K562 (cell line): ENCODE results near the gene PPAT. TPM values are rescaled to one million over a fixed set of nuclear protein-coding genes. Genes with fewer than 3 reads are reported as not detected.
A peak's percentile ranks its signal among the peaks of the same experiment; 100 is the strongest.

ENCODE experiments used
- ATAC-seq: fragments of 200-7000 bp; cut with Tn5 transposase; 3 replicates; pipeline ENCODE4 v1.9.1; 2020; ENCODE audit warnings: moderate library complexity
- BruUV-seq: library from RNA; stranded (reverse); fragments of 400-500 nt; replicated peaks from 2 replicates; lab custom pipeline; 2021; lab: Mats Ljungman, UMichigan
- CTCF ChIA-PET: fragments of 300-600 bp; formaldehyde crosslinking; extraction: SDS; loops from one replicate; lab custom pipeline; 2021; ENCODE audit warnings: low intra/inter-chr PET ratio; lab: Yijun Ruan, JAX
- POLR2A ChIA-PET: fragments of 300-600, 350-650 bp; sonication (Branson Sonifier 250); formaldehyde crosslinking; extraction: SDS; loops from one replicate; lab custom pipeline; 2021; ENCODE audit warnings: antibody characterized with exemption, inconsistent platforms; lab: Yijun Ruan, JAX
- DNase-seq, 4 experiments: peaks; one replicate each; pipeline versions ENCODE4 v3.0.0 to v3.0.0-alpha.2; 2011 to 2018; ENCODE audit warnings: low spot score in 3 of 4, mixed read lengths in 3 of 4; ENCODE audit errors: extremely low read depth in 1 of 4
- FAIRE-seq: peaks from 2 replicates; lab custom pipeline; 2011; peaks lifted over from hg19 to GRCh38; lab: Jason Lieb, UNC
- H2AFZ ChIP-seq: 2 replicates; pipeline ENCODE4 v1.6.0; 2011; ENCODE audit warnings: low read depth, low read length, control low read depth, inconsistent platforms
- H3K27ac ChIP-seq: fragments of 200-600 bp; 3 replicates; pipeline ENCODE4 v1.8.0; 2011; ENCODE audit warnings: low read depth, mild to moderate bottlenecking, control low read depth, inconsistent platforms, low read length, moderate library complexity, mixed read lengths; ENCODE audit errors: extremely low read depth
- H3K27me3 ChIP-seq, 2 experiments: fragments of 300-600 bp in 1 of 2; 2 replicates in 1 of 2; 3 replicates in 1 of 2; pipeline versions ENCODE4 v1.6.0 to v1.8.0; 2011; ENCODE audit warnings: inconsistent platforms in 2 of 2, low read length in 2 of 2, mild to moderate bottlenecking in 1 of 2, mixed read lengths in 1 of 2, moderate library complexity in 1 of 2; ENCODE audit not compliant: control insufficient read depth in 2 of 2, insufficient read depth in 2 of 2
- H3K36me3 ChIP-seq: fragments of 300-600 bp; 3 replicates; pipeline ENCODE4 v1.8.0; 2011; ENCODE audit warnings: mild to moderate bottlenecking, low read length, inconsistent platforms; ENCODE audit not compliant: control insufficient read depth, insufficient read depth
- H3K4me1 ChIP-seq, 2 experiments: fragments of 200-600 bp in 1 of 2; replicated peaks in 1 of 2; 2 replicates in 1 of 2; 3 replicates in 1 of 2; pipeline versions ENCODE4 v1.5.1 to v1.8.0; 2011; ENCODE audit warnings: inconsistent platforms in 2 of 2, low read length in 2 of 2, mild to moderate bottlenecking in 1 of 2, mixed read lengths in 1 of 2, moderate library complexity in 1 of 2; ENCODE audit not compliant: control insufficient read depth in 2 of 2, insufficient read depth in 2 of 2
- H3K4me2 ChIP-seq: 2 replicates; pipeline ENCODE4 v1.6.1; 2011; ENCODE audit warnings: low read length, control low read depth, inconsistent platforms, mixed read lengths; ENCODE audit not compliant: insufficient read depth
- H3K4me3 ChIP-seq: fragments of 200-600 bp; sonication (generic), shearing (Covaris generic); 2 replicates; pipeline ENCODE4 v1.5.1; 2016; ENCODE audit warnings: control low read depth, inconsistent platforms
- H3K79me2 ChIP-seq: fragments of 200-600 bp; 3 replicates; pipeline ENCODE4 v1.8.0; 2011; ENCODE audit warnings: low read length, inconsistent platforms; ENCODE audit not compliant: control insufficient read depth, insufficient read depth
- H3K9ac ChIP-seq, 2 experiments: 2 replicates each; pipeline versions ENCODE4 v1.6.0 to v1.6.1; 2011; ENCODE audit warnings: low read depth in 2 of 2, low read length in 2 of 2, control low read depth in 1 of 2, inconsistent platforms in 1 of 2, mild to moderate bottlenecking in 1 of 2, mixed read lengths in 1 of 2; ENCODE audit not compliant: insufficient read depth in 1 of 2
- H3K9me1 ChIP-seq: one replicate; pipeline ENCODE4 v1.6.0; 2011; ENCODE audit warnings: inconsistent platforms, mild to moderate bottlenecking, low read length, moderate library complexity; ENCODE audit not compliant: control insufficient read depth, insufficient read depth
- H3K9me3 ChIP-seq: replicated peaks from 2 replicates; pipeline ENCODE4 v1.5.1; 2011; ENCODE audit warnings: low read depth, low read length, inconsistent platforms; ENCODE audit not compliant: control insufficient read depth, insufficient read depth
- H4K20me1 ChIP-seq: replicated peaks from 2 replicates; pipeline ENCODE4 v1.6.1; 2011; ENCODE audit warnings: low read length, inconsistent platforms, mixed read lengths; ENCODE audit not compliant: control insufficient read depth, insufficient read depth
- BRD9 ChIP-seq: fragments of 450-650 bp; IDR thresholded peaks from 2 replicates; pipeline ENCODE4 v1.6.1; 2018; ENCODE audit warnings: low read depth; ENCODE audit not compliant: partially characterized antibody
- CCAR2 ChIP-seq: fragments of 200-400 bp; formaldehyde crosslinking; IDR thresholded peaks from 2 replicates; pipeline ENCODE4 v1.6.1; 2017; ENCODE audit warnings: mild to moderate bottlenecking, low read depth, low read length
- ETS2 ChIP-seq: IDR thresholded peaks from 2 replicates; pipeline ENCODE4 v1.6.1; 2016; ENCODE audit warnings: borderline replicate concordance, missing genetic modification characterization, mild to moderate bottlenecking, moderate library complexity, missing compliant biosample characterization; ENCODE audit not compliant: poor library complexity, severe bottlenecking
- GATA2 ChIP-seq: sonication (generic); formaldehyde crosslinking; IDR thresholded peaks from 2 replicates; pipeline ENCODE4 v1.4.0; 2020; ENCODE audit warnings: mild to moderate bottlenecking, missing genetic modification reagents
- GATAD2B ChIP-seq: fragments of 450-650 bp; IDR thresholded peaks from 2 replicates; pipeline ENCODE4 v1.6.1; 2017; ENCODE audit warnings: mild to moderate bottlenecking, borderline replicate concordance
- NFYB ChIP-seq: IDR thresholded peaks from 2 replicates; pipeline ENCODE4 v1.6.1; 2011; ENCODE audit warnings: mild to moderate bottlenecking, moderate library complexity; ENCODE audit not compliant: insufficient read length; ENCODE audit errors: extremely low read depth
- OTX1 ChIP-seq: fragments of 450-650 bp; formaldehyde crosslinking; IDR thresholded peaks from 2 replicates; pipeline ENCODE4 v1.4.0; 2022; ENCODE audit warnings: mild to moderate bottlenecking
- RBM25 ChIP-seq: fragments of 200-400 bp; formaldehyde crosslinking; IDR thresholded peaks from 2 replicates; pipeline ENCODE4 v1.6.1; 2018; ENCODE audit warnings: low read length, low read depth, moderate library complexity; ENCODE audit not compliant: severe bottlenecking
- ZNF146 ChIP-seq: IDR thresholded peaks from one replicate; pipeline ENCODE4 v1.6.1; 2018; ENCODE audit warnings: missing compliant biosample characterization; ENCODE audit not compliant: unreplicated experiment
- ZNF212 ChIP-seq: fragments of 450-650 bp; formaldehyde crosslinking; IDR thresholded peaks from 2 replicates; pipeline ENCODE4 v1.4.0; 2020; ENCODE audit warnings: mild to moderate bottlenecking
- ZNF217 ChIP-seq: sonication (generic); formaldehyde crosslinking; IDR thresholded peaks from 2 replicates; pipeline ENCODE4 v1.8.0; 2022; ENCODE audit warnings: mild to moderate bottlenecking, missing genetic modification reagents
- ZNF23 ChIP-seq: fragments of 250-450 bp; sonication (Bioruptor Pico); IDR thresholded peaks from 2 replicates; pipeline ENCODE4 v1.4.0; 2020; ENCODE audit warnings: mild to moderate bottlenecking
- ZNF551 ChIP-seq: fragments of 250-450 bp; sonication (Bioruptor Pico); IDR thresholded peaks from 2 replicates; pipeline ENCODE4 v1.5.0; 2021; ENCODE audit warnings: mild to moderate bottlenecking, moderate library complexity
- WGBS: fragments of 100-300 bp; shearing (Covaris generic); methylation state at CpG from one replicate; pipeline ENCODE4 v1.1.6; 2016; ENCODE audit warnings: low coverage, mixed read lengths; ENCODE audit not compliant: insufficient coverage; ENCODE audit errors: missing lambda C conversion rate; 5-methylcytosine and 5-hydroxymethylcytosine counted together
- in situ Hi-C: fragments of 300-500 bp; cut with MboI; formaldehyde crosslinking; loops from 4 replicates; pipeline ENCODE4 v1.15.0; 2018; ENCODE audit warnings: inconsistent platforms, mixed read lengths
- intact Hi-C: fragments of 100-400 bp; cut with micrococcal nuclease; formaldehyde crosslinking; loops from 2 replicates; pipeline ENCODE4 v1.14.2; 2022
- polyA plus RNA-seq, 8 experiments: library from polyadenylated mRNA; depleted of rRNA in 4 of 8; stranded (reverse) in 5 of 8; unstranded in 3 of 8; fragments of >200 nt; fragmentation: Nextera tagmentation in 2 of 8; fragmentation: Illumina TruSeq in 1 of 8; extraction: Ambion mirVana in 2 of 8; extraction: Trizol in 1 of 8; gene quantifications; 2 replicates each; pipeline versions ENCODE4 v1.2.1 to v1.2.3, GENCODE V29; 2011 to 2014; ENCODE audit warnings: inconsistent platforms in 1 of 8, missing spikeins in 1 of 8
- total RNA-seq, 7 experiments: library from RNA; depleted of rRNA in 6 of 7; stranded (reverse); fragments of >200 nt in 6 of 7; fragmentation: Illumina TruSeq in 2 of 7; extraction: Trizol in 2 of 7; gene quantifications; 2 replicates each; pipeline versions ENCODE4 v1.2.1 to v1.2.3, GENCODE V29; 2011 to 2021; ENCODE audit warnings: low replicate concordance in 1 of 7
- TF ChIP-seq, protein P1 (sequence below): fragments of 250-450 bp; sonication (Bioruptor Pico); IDR thresholded peaks from 2 replicates; pipeline ENCODE4 v1.8.0; 2022; ENCODE audit warnings: inconsistent platforms
- TF ChIP-seq, protein P2 (sequence below), 2 experiments: fragments of 450-650 bp; IDR thresholded peaks; 2 replicates each; pipeline ENCODE4 v1.6.1; 2018; ENCODE audit warnings: mild to moderate bottlenecking in 2 of 2, low read depth in 1 of 2; ENCODE audit not compliant: partially characterized antibody in 2 of 2

Gene PPAT
- total and polyA plus RNA-seq, 9 of the 15 experiments (the other 6 are each of a cell fraction or from before 2014, with no cell fraction given): 36.2 to 75.8 (median 55.5) TPM

- TF ChIP-seq GATAD2B (no peak), ZNF551 (CRISPR knock-in tag) (no peak), ZNF217 (no peak), BRD9 (no peak), CCAR2 (no peak)
- TF ChIP-seq, protein P1, sequence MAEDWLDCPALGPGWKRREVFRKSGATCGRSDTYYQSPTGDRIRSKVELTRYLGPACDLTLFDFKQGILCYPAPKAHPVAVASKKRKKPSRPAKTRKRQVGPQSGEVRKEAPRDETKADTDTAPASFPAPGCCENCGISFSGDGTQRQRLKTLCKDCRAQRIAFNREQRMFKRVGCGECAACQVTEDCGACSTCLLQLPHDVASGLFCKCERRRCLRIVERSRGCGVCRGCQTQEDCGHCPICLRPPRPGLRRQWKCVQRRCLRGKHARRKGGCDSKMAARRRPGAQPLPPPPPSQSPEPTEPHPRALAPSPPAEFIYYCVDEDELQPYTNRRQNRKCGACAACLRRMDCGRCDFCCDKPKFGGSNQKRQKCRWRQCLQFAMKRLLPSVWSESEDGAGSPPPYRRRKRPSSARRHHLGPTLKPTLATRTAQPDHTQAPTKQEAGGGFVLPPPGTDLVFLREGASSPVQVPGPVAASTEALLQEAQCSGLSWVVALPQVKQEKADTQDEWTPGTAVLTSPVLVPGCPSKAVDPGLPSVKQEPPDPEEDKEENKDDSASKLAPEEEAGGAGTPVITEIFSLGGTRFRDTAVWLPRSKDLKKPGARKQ: no peak
Observed at GRCh38 chr4:56467284-56468096, 32.1 kb upstream of the PPAT start, which contains the start of gene SRP72 (continued).

- Histone ChIP-seq H3K4me3 (peak overlapping the region; percentile 95), H3K9me3 (no peaks in the 10 kb centered on the region), H4K20me1 (peaks cover 4% of the 10 kb centered on the region; the same call in 1 of the 2 replicates), H3K79me2 (peaks cover 83% of the 10 kb centered on the region), H3K4me1 (peaks cover 0 to 15% of the 10 kb centered on the region in 2 experiments; a peak in 3 of 5 replicates), H3K36me3 (peaks cover 55% of the 10 kb centered on the region), H2AFZ (peak overlapping the region; percentile 91), H3K9ac (peak overlapping the region; percentile 97 to 100), H3K27ac (peak overlapping the region; percentile 99), H3K4me2 (peak overlapping the region; percentile 97), H3K27me3 (no peaks in the 10 kb centered on the region), H3K9me1 (no peaks in the 10 kb centered on the region)
- FAIRE-seq (no peak), ATAC-seq (no peak), DNase-seq (peak in 2 of 4 experiments; percentile 17)
- POLR2A ChIA-PET: interaction anchor here (0.6 to 3.7 kb wide), 16 partner anchors 9 to 518 kb away, joined by 3 to 47 read pairs (median 6); partner anchors contain the start of genes AASDH, CEP135, PAICS and PPAT
- CTCF ChIA-PET: interaction anchor here (1.3 kb wide), 1 partner anchor 78 kb away, joined by 3 read pairs; no protein-coding TSS in a partner anchor
- BruUV-seq: TSS peak; percentile 71
- under 1% methylated on average over 8 of the region's 8 CpGs for WGBS
- intact Hi-C loops (loop anchor here (2.0 to 5.0 kb wide), 2 partner anchors 32 to 80 kb away; partner anchors contain the start of genes AASDH and PPAT), in situ Hi-C loops (no loop called here)
- no peak for TF ChIP-seq ZNF23 (CRISPR knock-in tag)
- no peak for TF ChIP-seq OTX1 (CRISPR knock-in tag)
- TF ChIP-seq GATA2 (CRISPR knock-in tag): no peak
- TF ChIP-seq ETS2 (tag): no peak
- no peak for TF ChIP-seq RBM25
- no peak for TF ChIP-seq ZNF146 (CRISPR knock-in tag)
- TF ChIP-seq NFYB: no peak
- TF ChIP-seq, protein P2, sequence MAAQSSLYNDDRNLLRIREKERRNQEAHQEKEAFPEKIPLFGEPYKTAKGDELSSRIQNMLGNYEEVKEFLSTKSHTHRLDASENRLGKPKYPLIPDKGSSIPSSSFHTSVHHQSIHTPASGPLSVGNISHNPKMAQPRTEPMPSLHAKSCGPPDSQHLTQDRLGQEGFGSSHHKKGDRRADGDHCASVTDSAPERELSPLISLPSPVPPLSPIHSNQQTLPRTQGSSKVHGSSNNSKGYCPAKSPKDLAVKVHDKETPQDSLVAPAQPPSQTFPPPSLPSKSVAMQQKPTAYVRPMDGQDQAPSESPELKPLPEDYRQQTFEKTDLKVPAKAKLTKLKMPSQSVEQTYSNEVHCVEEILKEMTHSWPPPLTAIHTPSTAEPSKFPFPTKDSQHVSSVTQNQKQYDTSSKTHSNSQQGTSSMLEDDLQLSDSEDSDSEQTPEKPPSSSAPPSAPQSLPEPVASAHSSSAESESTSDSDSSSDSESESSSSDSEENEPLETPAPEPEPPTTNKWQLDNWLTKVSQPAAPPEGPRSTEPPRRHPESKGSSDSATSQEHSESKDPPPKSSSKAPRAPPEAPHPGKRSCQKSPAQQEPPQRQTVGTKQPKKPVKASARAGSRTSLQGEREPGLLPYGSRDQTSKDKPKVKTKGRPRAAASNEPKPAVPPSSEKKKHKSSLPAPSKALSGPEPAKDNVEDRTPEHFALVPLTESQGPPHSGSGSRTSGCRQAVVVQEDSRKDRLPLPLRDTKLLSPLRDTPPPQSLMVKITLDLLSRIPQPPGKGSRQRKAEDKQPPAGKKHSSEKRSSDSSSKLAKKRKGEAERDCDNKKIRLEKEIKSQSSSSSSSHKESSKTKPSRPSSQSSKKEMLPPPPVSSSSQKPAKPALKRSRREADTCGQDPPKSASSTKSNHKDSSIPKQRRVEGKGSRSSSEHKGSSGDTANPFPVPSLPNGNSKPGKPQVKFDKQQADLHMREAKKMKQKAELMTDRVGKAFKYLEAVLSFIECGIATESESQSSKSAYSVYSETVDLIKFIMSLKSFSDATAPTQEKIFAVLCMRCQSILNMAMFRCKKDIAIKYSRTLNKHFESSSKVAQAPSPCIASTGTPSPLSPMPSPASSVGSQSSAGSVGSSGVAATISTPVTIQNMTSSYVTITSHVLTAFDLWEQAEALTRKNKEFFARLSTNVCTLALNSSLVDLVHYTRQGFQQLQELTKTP (IDR thresholded peaks at IDR 0.05; ENCODE audit: low read depth in 1 of 2, partially characterized antibody in 2 of 2): peak in 1 of 2 experiments; percentile 65
- TF ChIP-seq ZNF212 (CRISPR knock-in tag): no peak
Observed at GRCh38 chr4:56466910-56467283, 31.5 kb upstream of the PPAT start.
